Measurements from ENCODE around the gene MAP2K6. TPM values are rescaled to one million over a fixed set of nuclear protein-coding genes. Genes with fewer than 3 reads are reported as not detected.

MAP2K6 gene
- total RNA-seq, 1 donor from 2014 or later: 1.8 TPM

- TF ChIP-seq CTCF (conservative IDR thresholded peaks at IDR 0.05; ENCODE audit: low read depth, low read length): no peak
- H3K4me3 ChIP-seq (ENCODE audit: low read depth, low read length): no peak overlapping the region
- DNase-seq (ENCODE audit: low read depth): no peak
Measured at GRCh38 chr17:69597898-69598692, 183.6 kb downstream of the MAP2K6 start.

- TF ChIP-seq CTCF (conservative IDR thresholded peaks at IDR 0.05; ENCODE audit: low read depth, low read length): no peak
- no peak overlapping the region for H3K4me3 ChIP-seq (ENCODE audit: low read depth, low read length)
- DNase-seq (ENCODE audit: low read depth): no peak
Measured at GRCh38 chr17:69602972-69603371, 188.5 kb downstream of the MAP2K6 start.

Other genes with a start within 250 kb of the MAP2K6 start
- under 0.01 TPM in 2 replicates for gene ABCA10, start 185.9 kb upstream of the MAP2K6 start, total RNA-seq
- 2.7 and 4.5 TPM in 2 replicates for gene ABCA5, start 87.6 kb upstream of the MAP2K6 start, total RNA-seq

Measured in epithelial cell of proximal tubule (primary cell).